ENCODE measurements around the gene P4HA2.

The P4HA2 gene

DNA sequence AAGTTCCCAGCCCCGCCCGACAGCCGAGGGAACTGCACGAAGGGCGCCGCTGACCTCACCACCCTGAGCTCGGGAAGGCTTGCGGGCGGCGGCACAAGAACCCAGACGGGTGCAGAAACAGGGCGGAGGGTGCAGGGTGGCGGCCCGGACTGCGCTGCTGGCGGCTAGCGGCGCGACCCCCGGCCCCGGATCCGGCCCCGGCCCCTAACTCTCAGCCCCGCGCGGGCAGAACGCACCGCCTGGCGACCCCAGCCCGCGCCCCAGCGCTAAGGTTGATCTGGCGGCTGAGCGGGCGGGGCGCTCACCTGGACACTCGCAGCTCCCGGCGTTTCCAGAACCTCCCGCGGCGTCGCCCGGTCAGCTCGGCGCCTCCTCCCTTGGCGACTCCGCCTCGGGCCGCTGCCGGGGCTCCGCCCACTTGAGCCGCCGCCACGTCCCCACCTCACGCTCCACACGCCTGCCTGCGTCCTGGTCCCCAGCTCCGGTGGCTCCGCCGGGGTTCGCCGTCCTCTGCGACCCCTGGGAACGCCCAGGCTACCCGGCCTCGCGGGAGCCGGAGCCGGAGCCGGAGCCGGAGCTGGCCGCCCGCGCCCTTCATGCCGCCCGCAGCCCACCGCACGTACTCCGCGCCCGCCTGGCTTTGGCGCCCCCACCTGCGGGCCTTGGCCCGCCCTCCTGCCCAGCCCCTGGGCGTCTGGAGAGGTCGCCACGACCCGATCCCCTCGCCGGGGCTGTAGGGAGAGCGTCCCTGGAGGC is at the start of gene P4HA2:
TSS of gene P4HA2 (minus strand) at position 369 of the 756 bp plus-strand sequence. CDS start 9,227 bp downstream, outside the sequence.
- no peak for DNase-seq (ENCODE audit: low read depth, low spot score)

DNA sequence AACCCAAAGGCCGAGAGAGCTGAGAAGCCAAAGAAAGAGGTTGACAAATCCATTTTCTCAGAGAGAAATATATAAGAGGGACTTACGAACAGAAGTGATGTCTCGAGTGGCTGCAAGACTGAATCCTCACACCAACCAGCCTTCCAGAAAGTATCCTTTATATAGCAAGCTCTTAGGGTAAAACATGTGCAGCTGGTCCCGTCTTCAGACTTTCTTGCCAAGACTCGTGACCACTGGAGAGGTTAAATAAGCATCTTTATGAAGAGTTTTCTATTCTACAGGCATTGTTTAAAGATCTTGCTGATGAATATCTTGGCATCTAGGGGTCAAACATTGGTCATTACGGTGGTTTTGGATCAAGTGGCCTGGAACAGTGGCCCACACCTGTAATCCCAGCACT is 49.6 kb upstream of the P4HA2 start:
- DNase-seq (ENCODE audit: low read depth, low spot score) = no peak

DNA sequence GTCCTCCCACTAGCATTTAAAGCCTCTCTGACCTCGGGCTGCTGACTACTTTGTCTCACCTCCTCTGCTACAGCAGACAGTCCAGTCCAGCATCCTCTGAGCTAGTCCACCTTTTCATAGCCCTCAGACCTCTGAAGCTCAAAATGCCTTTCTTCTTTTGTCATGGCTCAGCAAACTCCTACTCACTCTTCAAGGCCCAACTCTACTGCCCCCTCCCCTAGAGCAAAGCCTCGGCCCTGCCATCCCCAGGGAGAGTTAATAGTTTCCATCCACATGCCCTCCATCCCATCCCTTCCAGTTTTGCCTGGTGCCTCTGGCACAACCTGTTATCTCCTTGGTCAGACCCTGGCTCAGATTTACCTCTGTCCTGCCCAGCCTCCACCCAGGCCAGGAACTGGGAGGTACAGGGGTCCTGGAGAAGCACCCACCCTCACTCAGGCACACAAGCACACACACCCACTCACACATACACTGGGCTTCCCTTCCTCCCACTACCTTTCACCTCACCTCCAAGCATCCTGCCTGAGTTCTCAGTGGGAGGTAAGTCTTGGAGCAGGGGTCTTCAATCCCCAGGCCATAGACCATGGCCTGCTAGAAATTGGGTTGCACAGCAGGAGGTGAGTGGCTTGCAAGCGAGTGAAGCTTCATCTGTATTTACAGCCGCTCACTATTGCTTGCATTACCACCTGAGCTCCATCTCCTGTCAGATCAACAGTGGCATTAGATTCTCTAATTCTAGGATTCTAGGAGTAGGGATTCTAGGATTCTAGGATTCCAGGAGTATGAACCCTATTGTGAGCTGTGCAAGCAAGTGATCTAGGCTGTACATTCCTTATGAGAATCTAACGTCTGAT is 47.9 kb upstream of the P4HA2 start:
- DNase-seq (ENCODE audit: low read depth, low spot score) = no peak

DNA sequence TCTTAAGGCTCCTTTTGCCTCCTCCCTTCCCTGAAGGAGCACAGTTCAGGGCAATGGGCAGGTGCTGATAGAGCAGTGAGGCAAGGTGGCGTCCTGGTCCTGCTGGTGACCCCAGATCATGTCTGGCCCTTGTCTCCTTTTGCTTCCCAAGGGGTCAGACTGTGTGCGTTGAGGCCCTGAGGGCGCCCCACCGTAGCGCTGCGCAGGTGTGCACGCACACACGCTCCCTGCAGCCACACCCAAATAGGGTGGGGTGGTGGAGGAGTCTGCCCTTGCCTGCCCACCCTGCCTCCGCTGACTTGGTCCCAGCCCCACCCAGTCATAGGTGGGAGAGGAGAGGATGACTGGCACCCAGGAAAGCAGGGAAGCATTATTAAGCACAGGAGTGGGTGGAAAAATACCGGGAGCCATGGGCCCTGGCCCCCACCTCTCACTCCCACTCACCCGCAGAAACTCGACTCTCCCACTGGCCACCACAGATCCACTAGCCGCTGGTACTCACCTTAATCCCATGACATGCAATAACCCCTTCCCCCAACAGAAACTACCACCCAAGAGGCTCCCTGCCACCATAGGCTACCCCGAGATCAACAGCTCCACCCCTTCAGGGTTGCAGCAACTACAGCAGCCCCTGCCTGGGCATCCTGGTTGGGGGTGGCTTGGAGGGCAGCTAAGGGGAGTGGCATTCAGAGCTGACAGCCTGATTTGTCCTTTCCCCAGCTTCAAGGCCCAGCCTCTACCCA is 46.6 kb upstream of the P4HA2 start:
- no peak for DNase-seq (ENCODE audit: low read depth, low spot score)

DNA sequence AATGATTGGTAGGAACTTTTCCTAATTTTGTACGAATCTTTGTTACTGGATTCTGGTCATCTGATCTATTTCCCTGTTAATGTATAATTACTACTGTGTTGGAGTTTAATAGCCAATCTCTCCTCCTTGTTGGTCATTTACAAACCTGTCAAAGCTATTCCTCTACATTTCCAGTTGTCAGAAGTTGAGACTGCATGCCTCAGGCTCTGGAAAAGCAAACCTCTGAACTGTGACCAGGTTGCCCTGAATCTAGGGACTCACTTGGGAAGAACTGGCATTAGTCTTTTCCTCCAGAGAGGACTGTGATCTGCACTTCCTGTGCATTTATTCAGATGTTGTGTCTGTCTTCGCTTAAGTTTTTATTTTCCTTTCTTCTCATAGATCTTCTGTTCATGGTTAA is 46.0 kb upstream of the P4HA2 start:
- DNase-seq (ENCODE audit: low read depth, low spot score) = no peak

DNA sequence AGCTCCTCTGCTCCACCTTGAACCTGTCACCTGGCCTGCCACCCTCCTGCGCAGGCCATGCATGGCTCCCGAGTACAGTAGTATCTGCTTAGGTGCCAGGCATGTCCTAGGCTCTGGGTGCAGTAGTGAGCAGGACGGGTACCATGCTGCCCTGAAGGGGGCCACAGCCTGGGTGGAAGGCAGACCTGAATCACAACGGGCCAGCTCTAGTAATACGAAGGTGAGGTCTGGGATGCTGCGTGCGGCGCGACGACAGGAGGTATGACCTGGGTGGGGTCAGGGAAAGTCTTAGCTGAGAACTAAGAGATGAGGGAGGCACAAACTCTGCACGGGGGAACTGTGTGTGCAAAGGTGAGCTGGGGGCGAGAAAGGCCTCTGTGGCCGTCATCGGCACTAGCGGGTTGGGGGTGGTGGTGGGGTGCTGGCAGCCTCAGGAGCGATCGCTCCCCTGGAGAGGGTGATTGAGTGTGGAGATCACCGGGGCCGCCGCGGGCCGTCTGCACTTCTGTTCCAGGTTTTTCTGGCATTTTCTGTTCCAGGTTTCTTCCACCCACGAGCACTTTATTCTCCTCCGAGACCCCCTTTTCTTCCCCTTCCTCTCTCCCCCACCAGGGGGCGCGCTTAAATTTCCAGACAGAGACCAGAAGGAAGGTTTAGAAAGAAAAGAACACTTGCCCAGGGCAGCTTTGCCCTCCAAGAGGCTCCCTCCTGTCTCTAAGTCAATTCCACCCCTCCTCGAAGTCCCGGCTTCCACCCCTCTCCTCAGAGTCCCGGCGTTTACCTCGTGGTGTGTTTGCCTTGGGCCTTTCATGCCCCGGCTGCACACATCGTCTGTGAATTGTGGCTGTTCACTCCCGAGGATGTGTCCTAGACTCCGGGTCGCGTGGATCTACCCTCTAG is 44.9 kb upstream of the P4HA2 start:
- peak; percentile 45 for DNase-seq (ENCODE audit: low read depth, low spot score)

DNA sequence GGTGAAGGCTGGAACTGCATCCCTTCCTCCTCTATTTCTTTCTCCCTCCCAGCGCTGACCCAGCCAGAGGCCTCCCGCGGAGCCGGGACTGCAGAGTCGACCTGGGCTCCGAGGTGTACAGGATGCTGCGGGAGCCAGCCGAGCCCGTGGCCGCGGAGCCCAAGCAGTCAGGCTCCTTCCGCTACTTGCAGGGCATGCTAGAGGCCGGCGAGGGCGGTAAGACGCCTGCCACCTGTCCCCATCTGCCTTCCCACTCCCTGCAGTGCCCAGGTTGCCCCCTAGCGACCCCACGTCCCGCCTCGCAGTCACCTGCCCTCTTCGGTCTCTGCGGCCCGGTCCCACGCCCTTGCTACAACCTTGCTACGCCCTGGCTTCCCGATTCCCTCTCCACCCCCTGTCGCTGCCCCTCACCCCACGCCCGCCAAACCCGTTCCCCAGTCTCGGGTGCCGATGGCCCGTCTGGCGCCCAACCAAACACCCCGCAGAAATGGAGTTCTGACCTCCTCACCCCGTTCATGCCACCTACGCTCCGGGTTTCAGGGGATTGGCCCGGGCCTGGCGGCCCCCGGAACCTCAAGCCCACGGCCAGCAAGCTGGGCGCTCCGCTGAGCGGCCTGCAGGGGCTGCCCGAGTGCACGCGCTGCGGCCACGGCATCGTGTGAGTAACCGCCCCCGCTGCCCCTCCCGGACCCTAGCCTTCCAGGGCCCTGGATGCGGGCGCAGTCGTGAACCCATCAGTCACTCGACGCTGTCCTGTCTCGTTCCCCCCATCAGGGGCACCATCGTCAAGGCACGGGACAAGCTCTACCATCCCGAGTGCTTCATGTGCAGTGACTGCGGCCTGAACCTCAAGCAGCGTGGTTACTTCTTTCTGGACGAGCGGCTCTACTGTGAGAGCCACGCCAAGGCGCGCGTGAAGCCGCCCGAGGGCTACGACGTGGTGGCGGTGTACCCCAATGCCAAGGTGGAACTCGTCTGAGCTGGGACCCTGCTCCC is 43.9 kb upstream of the P4HA2 start:
- DNase-seq (ENCODE audit: low read depth, low spot score) = no peak

DNA sequence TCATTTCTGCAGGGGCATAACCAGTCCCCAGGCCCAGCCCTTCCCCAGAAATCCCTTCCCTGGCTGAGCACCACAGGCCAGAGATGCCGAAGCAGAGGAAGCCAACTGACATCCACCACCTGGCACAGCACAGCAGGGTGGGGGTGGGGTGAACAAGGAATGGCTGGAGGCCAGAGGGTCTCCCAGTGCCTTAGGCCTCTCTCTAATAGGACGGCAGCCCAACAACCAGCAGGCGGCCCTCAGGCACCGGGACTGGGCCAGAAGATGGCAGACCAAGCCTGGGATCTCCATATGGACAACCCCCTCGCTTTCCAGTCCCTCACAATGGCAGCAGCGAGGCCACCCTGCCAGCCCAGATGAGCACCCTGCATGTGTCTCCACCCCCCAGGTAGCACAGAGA is 43.1 kb upstream of the P4HA2 start:
- DNase-seq (ENCODE audit: low read depth, low spot score) = no peak

DNA sequence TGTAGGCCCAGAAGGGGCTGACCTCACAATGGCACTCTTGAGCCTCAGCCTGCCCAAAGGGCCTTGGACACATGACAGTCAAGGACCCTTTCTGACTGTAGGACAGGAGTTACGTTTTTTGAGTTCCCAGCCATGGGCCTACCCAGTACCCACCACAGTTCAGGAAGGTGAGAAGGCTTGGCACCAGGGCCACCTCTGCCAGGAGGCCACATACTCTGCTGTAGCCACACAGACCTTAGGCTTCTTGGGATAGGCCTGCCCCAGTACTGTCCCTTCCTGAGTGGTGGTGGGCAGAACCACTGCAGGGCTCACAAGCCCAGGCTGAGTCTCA is 42.6 kb upstream of the P4HA2 start:
- no peak for DNase-seq (ENCODE audit: low read depth, low spot score)

DNA sequence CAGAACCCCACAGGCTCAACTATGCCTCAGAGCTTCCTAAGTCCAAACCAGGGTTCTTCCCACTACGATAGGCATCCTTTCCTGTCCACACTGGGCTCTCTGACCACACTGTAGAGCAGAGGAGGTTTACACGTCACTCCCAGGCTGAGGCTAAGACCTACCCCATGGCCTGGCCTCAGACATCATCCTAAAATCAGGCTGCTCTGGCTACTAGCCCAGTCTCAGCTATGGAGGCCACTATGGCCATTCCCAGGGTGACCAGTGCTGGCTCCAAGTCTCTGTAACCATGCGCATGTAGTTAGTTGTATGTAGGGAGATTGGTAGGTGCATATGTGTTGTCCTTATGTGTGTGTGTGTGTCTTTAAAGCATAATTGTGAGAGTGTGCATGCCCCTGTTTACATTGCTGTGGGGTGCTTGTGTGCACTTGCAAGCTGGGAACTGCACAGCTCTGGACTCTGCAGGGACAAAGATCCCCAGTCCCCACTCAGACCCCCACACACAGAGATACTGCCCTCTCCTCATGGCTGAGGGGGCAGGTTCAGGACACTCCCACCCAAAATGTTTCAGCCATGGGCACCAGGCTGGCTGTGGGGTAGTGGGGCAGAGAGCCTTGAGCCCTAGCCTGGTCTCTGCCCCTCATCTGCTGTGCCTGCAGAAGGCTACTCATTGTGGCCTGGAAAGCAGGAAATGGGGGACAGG is 42.1 kb upstream of the P4HA2 start:
- DNase-seq (ENCODE audit: low read depth, low spot score) = no peak

DNA sequence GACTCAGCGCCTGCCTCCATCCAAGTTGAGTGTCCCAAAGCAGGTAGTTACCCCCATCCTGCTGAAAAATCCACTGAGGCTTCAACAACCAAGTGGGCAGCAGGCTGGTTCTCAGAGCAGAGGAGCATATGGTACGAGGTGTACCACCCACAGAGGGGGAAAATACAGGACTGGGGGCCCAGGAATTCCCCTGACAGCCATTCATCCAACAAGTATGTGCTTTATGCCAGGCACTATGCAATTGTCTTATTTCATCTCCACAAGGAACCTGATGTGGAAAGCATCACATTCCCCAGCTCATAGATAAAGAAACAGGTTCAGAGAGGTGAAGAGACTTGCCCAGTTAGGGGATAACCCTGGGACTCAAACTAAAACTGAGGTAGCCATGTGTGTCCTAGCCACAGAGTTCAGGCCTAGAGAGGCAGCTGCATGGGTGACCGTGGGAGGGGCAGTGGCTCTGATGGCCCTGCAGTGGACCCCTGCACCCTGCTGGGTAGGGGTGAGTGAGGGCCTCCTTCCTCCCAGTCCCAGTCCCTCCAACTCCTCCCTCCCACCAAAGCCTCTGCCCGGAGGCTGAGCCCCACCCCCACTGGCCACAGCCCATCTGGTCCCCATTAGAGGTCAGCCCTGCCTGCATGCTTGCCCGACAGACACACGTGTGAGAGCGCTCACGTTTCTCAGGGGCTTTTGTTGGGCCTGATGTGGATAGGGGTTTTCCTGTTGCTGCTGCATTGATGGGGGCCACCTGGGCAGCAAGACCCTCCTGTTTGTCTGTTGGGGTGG is 41.3 kb upstream of the P4HA2 start:
- no peak for DNase-seq (ENCODE audit: low read depth, low spot score)

DNA sequence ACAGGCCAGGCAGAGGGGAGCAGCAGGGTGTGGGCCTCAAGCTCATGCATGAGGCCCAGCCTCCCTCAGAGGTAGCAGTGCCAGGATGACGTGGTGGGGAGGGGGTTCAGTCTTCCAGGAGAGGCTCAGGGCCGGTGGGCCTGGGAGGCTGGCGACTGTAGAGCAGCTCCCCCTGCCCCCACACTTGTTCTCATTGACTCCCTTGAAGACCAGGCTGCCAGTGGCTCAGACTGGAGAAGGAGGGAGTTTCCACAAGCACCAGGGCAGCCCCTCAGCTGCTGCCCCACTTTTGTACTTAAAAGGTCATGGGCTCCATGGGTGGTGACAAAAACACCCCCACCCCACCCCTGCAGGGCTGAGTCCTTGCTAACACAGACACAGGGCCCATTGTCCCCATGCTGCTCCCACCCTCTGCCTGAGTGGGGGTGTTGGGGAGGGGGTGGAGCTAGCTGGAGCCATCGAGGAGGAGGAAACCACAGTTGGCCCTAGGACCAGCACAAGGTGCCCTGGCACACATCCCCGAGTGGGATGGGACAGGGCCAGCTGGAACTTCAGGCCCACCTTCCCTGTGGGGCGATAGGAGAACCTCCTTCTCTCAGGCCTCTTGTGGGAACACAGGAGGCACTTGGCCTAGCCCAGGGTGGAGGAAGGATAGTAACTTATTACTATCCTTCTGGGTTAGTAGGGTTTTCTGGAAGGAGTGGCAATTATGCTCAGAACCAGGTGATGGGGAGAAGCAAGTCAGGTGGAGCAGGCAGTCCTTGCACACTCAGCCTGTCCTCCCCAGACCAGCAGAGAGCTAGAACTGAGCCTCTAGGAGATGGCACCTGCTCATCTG is 40.5 kb upstream of the P4HA2 start:
- DNase-seq (ENCODE audit: low read depth, low spot score) = no peak

DNA sequence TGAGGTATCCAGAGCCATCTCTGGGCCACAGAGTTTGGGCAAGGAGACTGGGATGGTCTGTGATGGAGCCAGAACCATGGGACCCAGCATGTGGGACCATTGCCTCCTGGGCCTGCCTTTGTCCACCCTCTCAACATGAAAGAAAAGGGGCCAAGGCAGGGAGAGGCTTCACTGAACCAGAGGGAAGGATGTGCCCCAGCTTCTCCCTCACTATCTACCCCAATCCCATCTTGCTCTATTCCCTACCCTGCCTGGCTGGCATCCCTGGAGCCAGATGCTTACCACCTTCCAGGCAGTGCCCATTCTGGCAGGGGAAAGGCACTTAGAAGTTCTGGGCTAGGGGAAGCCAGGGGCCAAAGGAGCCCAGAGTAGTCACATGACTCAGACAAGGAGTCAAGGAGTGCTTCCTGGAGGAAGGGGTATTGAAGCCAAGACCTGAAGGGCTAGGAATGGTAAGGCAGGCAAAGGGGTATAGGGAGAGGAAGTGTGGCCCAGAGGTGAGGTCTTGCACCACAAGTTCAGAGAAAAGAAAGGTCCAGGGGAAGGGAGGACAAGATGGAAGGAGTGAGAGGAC is 39.6 kb upstream of the P4HA2 start:
- DNase-seq (ENCODE audit: low read depth, low spot score) = no peak

DNA sequence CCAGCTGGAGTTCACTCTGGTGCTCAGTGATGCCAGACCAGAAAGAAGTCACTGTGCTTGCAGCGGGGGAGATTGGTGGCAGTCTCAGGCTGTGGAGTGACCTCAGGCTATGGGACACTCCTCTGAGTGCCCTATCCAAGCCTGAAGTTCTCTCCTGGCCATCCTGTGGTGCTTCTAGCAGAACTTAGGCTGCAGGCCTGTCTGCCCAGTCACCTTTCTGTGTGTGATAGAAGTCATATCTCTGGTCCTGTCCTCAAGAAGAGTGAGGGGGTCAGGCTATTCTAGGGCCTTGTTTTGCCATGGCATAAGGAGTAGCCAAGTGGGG is 39.1 kb upstream of the P4HA2 start:
- DNase-seq (ENCODE audit: low read depth, low spot score) = no peak

DNA sequence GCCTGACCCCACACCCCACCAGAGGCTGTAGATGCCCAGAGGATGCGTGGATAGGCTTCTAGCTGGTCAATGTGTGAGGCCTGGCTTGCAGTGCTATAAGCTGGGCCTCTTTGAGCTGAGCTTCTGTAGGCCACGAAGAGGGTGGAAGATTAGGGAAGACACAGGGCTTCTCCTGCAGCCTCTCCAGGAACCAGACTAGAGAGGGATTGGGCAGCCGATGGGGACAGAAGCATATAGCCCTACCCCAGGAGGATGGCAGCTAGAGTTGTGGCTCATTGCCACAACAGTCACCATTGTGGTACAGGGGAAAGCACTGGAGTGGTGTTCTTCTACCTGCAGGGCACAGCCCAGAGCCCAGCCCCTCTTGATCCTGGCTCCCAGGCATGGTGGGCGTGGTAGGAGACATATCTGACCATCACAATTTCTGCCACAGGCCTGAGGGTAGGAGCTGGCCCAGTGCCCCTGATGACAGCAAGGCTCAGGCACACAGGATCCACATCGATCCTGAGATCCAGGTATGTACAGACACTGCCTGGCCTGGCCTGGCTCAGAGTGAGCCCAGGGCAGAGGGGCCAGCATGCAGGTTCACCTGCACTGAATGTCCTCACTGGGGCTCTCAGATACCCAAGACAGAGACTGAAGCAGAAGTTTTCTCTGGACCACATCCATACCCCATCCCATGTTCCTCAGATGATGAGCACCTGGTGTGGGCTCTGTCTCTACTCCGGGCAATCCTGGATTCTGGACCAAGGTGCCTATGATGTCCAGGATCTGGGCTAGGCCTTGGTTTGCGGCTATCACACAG is 38.6 kb upstream of the P4HA2 start:
- DNase-seq (ENCODE audit: low read depth, low spot score) = no peak

DNA sequence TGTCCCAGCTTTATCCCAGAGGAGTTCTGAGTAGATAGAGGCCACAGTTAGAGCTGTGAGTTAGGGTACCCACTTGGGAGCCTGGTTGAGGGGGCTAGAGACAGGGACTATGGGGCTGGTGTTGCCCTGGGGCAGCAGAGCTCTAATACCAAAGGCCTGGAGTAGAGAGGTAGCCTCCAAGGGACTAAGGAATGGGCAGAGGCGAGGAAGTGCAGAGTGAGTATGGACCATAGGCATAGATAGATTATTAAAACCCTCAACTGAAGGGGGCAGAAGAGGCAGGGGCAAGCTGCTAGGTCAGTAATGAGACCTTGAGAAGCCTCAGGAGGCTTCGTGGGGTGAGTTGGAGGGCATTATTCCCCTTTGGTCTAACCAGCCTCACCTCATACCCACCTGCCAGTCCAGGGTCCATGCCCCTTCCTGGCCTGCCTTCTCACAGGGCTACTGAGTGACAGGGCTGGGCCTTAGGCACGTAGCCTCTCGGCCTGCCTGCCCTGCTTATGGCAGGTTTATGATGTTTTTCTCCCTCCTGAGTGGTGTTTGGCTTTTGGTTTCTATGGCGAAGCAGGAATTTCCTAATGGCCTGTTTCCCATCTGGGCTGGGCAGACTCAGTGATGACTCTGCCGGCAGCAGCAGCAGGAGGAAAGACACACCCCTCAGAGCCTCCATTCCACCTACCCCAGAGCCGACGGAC is 37.8 kb upstream of the P4HA2 start:
- no peak for DNase-seq (ENCODE audit: low read depth, low spot score)
